OCI-LY3 (cell line): ENCODE results near the gene TNNT3.

Experiments
- H2AFZ ChIP-seq: fragments of 200-600, 300-600 bp; shearing (Covaris generic); 2 replicates; pipeline ENCODE4 v1.6.0; 2014; ENCODE audit warnings: antibody characterized with exemption, low read depth, low read length
- H3K27ac ChIP-seq: fragments of 200-600, 300-600 bp; sonication (generic); 2 replicates; pipeline ENCODE4 v1.5.1; 2014; ENCODE audit warnings: mild to moderate bottlenecking, low read length, moderate library complexity, mixed read lengths
- H3K27me3 ChIP-seq: fragments of 200-600, 300-600 bp; sonication (generic); 2 replicates; pipeline ENCODE4 v1.6.1; 2014; ENCODE audit warnings: low read depth, low read length, mixed read lengths
- H3K36me3 ChIP-seq: fragments of 200-600, 300-600 bp; sonication (generic); replicated peaks from 2 replicates; pipeline ENCODE3; 2014; ENCODE audit warnings: low read depth, low read length, mixed read lengths
- H3K4me1 ChIP-seq: fragments of 300-600, 200-600 bp; sonication (generic); 2 replicates; pipeline ENCODE4 v1.6.1; 2014; ENCODE audit warnings: low read length, mixed read lengths
- H3K4me2 ChIP-seq: fragments of 200-600, 300-600 bp; sonication (generic); 2 replicates; pipeline ENCODE4 v1.6.1; 2014; ENCODE audit warnings: low read length, mixed read lengths
- H3K4me3 ChIP-seq: fragments of 300-600, 200-600 bp; sonication (generic); 2 replicates; pipeline ENCODE4 v1.5.1; 2014; ENCODE audit warnings: antibody characterized with exemption, mild to moderate bottlenecking, low read length, moderate library complexity
- H3K79me2 ChIP-seq: fragments of 300-600, 200-600 bp; shearing (Covaris generic); 2 replicates; pipeline ENCODE4 v1.6.1; 2014; ENCODE audit warnings: mild to moderate bottlenecking, low read length, mixed read lengths
- H3K9ac ChIP-seq: fragments of 300-600, 200-600 bp; shearing (Covaris generic); 2 replicates; pipeline ENCODE4 v1.6.0; 2014; ENCODE audit warnings: mild to moderate bottlenecking, low read length, moderate library complexity
- H3K9me3 ChIP-seq: fragments of 200-600, 300-600 bp; shearing (Covaris generic); 2 replicates; pipeline ENCODE4 v1.6.1; 2014; ENCODE audit warnings: low read length, mixed read lengths; ENCODE audit not compliant: insufficient read depth
- H4K20me1 ChIP-seq: fragments of 200-600, 300-600 bp; sonication (generic); 2 replicates; pipeline ENCODE4 v1.6.1; 2016; ENCODE audit warnings: low read length, mixed read lengths; ENCODE audit not compliant: insufficient read depth
- CTCF ChIP-seq: fragments of 200-600, 300-600 bp; sonication (generic); IDR thresholded peaks from 2 replicates; pipeline ENCODE4 v1.5.1; 2014; ENCODE audit warnings: antibody characterized with exemption, low read length, low read depth
- EZH2phosphoT487 ChIP-seq: fragments of 200-600 bp; shearing (Covaris generic); IDR thresholded peaks from 2 replicates; pipeline ENCODE4 v1.6.1; 2018; ENCODE audit warnings: antibody characterized with exemption, mixed run types, low read depth

The TNNT3 gene

DNA sequence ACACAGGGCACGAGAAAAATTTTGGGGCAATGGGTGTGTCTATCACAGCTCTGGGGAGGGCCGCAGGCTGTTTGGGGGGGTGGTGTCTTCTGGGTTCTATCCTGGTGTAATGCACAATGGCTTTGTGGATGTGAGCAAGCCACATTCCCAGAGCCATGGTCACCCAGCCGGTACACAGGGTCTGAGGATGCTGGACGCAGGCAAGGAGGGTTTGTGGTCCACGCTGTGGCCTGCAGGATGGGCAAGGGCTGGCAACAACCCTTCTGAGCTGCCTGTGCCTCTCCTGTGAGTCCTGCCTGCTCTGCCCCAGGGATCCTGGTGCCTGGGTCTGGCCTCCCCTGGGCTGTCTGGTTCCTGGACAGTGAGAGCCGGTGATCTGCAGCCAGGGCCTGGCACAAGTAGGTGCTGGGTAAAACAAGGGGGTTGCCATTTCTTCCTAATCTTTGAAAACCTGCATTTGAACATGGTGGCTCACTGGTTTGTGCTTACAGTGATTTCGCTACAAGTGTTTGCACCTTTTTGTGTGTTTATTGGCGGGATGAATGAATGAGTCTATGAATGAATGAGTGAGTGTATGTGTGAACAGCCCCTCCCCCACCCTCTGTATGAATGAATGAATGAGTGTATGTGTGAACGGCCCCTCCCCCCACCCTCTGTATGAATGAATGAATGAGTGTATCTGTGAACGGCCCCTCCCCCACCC, 23.2 kb downstream of the TNNT3 start:
- no peak for TF ChIP-seq EZH2phosphoT487
- no peak for TF ChIP-seq CTCF
- Histone ChIP-seq H3K4me2 (no peak overlapping the region), H4K20me1 (no peaks in the 10 kb centered on the region), H3K27ac (no peak overlapping the region), H3K79me2 (no peaks in the 10 kb centered on the region), H3K9ac (no peak overlapping the region), H2AFZ (no peak overlapping the region), H3K27me3 (no peaks in the 10 kb centered on the region), H3K36me3 (no peaks in the 10 kb centered on the region), H3K4me1 (no peaks in the 10 kb centered on the region), H3K9me3 (no peaks in the 10 kb centered on the region), H3K4me3 (no peak overlapping the region)

DNA sequence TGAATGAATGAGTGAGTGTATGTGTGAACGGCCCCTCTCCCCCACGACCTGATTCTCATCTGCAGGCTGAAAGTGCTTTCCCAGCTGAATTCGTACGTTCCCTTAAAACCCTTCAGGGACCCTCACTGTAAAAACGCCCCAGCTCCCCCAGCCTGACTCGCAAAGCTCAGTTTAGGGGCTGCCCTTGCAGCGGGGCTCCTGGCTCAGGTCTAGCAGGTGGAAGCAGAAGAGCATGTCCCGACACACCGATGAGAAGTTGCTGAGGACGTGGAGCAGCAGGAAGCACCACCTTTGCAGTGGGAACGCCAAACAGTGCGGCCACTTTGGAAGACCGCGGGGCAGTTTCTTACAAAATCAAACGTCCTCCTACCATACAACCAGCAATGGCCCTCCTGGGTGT, 24.1 kb downstream of the TNNT3 start:
- Histone ChIP-seq H3K9ac (no peak overlapping the region), H4K20me1 (no peaks in the 10 kb centered on the region), H3K4me3 (no peak overlapping the region), H3K4me2 (no peak overlapping the region), H3K9me3 (no peaks in the 10 kb centered on the region), H3K27me3 (no peaks in the 10 kb centered on the region), H2AFZ (no peak overlapping the region), H3K4me1 (no peaks in the 10 kb centered on the region), H3K27ac (no peak overlapping the region), H3K79me2 (no peaks in the 10 kb centered on the region), H3K36me3 (no peaks in the 10 kb centered on the region)
- no peak for TF ChIP-seq EZH2phosphoT487
- TF ChIP-seq CTCF: no peak

GRCh38 chr11:1943977-1944376, 24.5 kb downstream of the TNNT3 start:
- Histone ChIP-seq H3K4me1 (no peaks in the 10 kb centered on the region), H3K36me3 (no peaks in the 10 kb centered on the region), H3K9ac (no peak overlapping the region), H3K27me3 (no peaks in the 10 kb centered on the region), H3K79me2 (no peaks in the 10 kb centered on the region), H3K4me2 (no peak overlapping the region), H3K9me3 (no peaks in the 10 kb centered on the region), H2AFZ (no peak overlapping the region), H3K27ac (no peak overlapping the region), H4K20me1 (no peaks in the 10 kb centered on the region), H3K4me3 (no peak overlapping the region)
- TF ChIP-seq EZH2phosphoT487 (no peak), CTCF (no peak)

- Histone ChIP-seq H3K4me2 (no peak within 1 kb of the TSS), H3K4me1 (no peaks in the 10 kb centered on the region), H2AFZ (no peak within 1 kb of the TSS), H3K79me2 (no peaks in the 10 kb centered on the region), H3K27me3 (no peaks in the 10 kb centered on the region), H3K4me3 (no peak within 1 kb of the TSS), H3K9me3 (no peaks in the 10 kb centered on the region), H3K27ac (no peak within 1 kb of the TSS), H3K36me3 (no peaks in the 10 kb centered on the region), H4K20me1 (no peaks in the 10 kb centered on the region), H3K9ac (no peak within 1 kb of the TSS)
- TF ChIP-seq EZH2phosphoT487 (no peak), CTCF (no peak)
Measured at GRCh38 chr11:1946812-1947484, 27.4 kb downstream of the TNNT3 start, which contains the start of gene MRPL23. Gene MRPL23 (plus strand): TSS chr11:1947332. CDS start chr11:1947363, 31 bp downstream.
